ENCODE results near the gene NDUFA5. TPM values are rescaled to one million over a fixed set of nuclear protein-coding genes. Genes with fewer than 3 reads are reported as not detected.

Gene NDUFA5
- total and polyA plus RNA-seq, 2 experiments from 2014 or later, result 55.2 to 207 TPM

DNA sequence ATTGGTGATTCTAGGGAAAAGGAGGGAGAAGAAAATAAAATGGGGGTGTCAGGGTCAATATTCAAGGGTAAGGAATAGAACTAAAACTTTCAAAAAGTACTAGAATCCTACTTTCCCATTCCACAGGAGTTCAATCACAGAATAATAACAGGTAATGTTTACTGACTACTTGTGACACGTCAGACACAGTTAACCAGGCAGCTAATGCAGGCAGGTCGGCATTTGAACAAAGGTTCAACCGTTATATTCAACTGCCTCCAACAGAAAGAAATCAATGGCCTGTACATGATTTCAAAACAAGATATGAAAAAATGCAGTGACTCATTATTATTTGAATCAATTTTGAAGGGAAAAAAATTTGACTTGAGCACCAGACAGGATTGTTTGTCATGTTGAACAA, 47.1 kb upstream of the NDUFA5 start:
- Histone ChIP-seq H3F3A (replicated peaks; ENCODE audit: low read depth) (no peaks in the 10 kb centered on the region), H3K27ac (ENCODE audit: low read depth) (no peak overlapping the region), H3K9me2 (ENCODE audit: insufficient read depth) (no peaks in the 10 kb centered on the region), H3K36me3 (ENCODE audit: insufficient read depth) (no peaks in the 10 kb centered on the region), H4K20me1 (replicated peaks; ENCODE audit: insufficient read depth) (no peaks in the 10 kb centered on the region), H2AFZ (no peak overlapping the region), H3K4me3 (no peak overlapping the region), H3K4me1 (ENCODE audit: insufficient read depth) (no peaks in the 10 kb centered on the region), H3K4me2 (no peak overlapping the region), H3K27me3 (ENCODE audit: insufficient read depth) (no peaks in the 10 kb centered on the region), H3K79me2 (replicated peaks; ENCODE audit: insufficient read depth) (no peaks in the 10 kb centered on the region)
- Mint-ChIP-seq H3K9me3 (no peaks in the 10 kb centered on the region; the same call in 2 of the 3 replicates), H3K36me3 (ENCODE audit: low read depth) (no peaks in the 10 kb centered on the region), H3K27ac (no peak overlapping the region), H3K27me3 (ENCODE audit: insufficient read depth, low read depth, poor library complexity) (peaks cover 4% of the 10 kb centered on the region), H3K4me3 (no peak overlapping the region), H3K4me1 (peaks cover 12% of the 10 kb centered on the region; the same call in 2 of the 3 replicates)
- DNase-seq (ENCODE audit: low spot score) (no peak), ATAC-seq (no peak)
- TF ChIP-seq POLR2AphosphoS5 (IDR thresholded peaks at IDR 0.05; ENCODE audit: low read depth) (no peak), CREB1 (CRISPR knock-in tag; IDR thresholded peaks at IDR 0.05; ENCODE audit: low read depth) (no peak), ZNF462 (CRISPR knock-in tag; IDR thresholded peaks at IDR 0.05) (no peak), ETS1 (IDR thresholded peaks at IDR 0.05) (no peak), NANOG (IDR thresholded peaks at IDR 0.05; ENCODE audit: borderline replicate concordance) (no peak), ZNF114 (CRISPR knock-in tag; IDR thresholded peaks at IDR 0.05) (no peak), JUNB (IDR thresholded peaks at IDR 0.05; ENCODE audit: unreplicated experiment) (no peak), ZNF331 (CRISPR knock-in tag; IDR thresholded peaks at IDR 0.05; ENCODE audit: low read depth) (no peak), EZH2 (IDR thresholded peaks at IDR 0.05; ENCODE audit: low read depth, unreplicated experiment) (no peak), EZH2phosphoT487 (IDR thresholded peaks at IDR 0.05; ENCODE audit: unreplicated experiment) (no peak), REST (IDR thresholded peaks at IDR 0.05; ENCODE audit: unreplicated experiment) (no peak), STAT1 (IDR thresholded peaks at IDR 0.05; ENCODE audit: unreplicated experiment) (no peak)
- TF ChIP-seq, protein P1, sequence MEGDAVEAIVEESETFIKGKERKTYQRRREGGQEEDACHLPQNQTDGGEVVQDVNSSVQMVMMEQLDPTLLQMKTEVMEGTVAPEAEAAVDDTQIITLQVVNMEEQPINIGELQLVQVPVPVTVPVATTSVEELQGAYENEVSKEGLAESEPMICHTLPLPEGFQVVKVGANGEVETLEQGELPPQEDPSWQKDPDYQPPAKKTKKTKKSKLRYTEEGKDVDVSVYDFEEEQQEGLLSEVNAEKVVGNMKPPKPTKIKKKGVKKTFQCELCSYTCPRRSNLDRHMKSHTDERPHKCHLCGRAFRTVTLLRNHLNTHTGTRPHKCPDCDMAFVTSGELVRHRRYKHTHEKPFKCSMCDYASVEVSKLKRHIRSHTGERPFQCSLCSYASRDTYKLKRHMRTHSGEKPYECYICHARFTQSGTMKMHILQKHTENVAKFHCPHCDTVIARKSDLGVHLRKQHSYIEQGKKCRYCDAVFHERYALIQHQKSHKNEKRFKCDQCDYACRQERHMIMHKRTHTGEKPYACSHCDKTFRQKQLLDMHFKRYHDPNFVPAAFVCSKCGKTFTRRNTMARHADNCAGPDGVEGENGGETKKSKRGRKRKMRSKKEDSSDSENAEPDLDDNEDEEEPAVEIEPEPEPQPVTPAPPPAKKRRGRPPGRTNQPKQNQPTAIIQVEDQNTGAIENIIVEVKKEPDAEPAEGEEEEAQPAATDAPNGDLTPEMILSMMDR (conservative IDR thresholded peaks at IDR 0.05; ENCODE audit: low read depth in 2 of 2), result no peak
